DOHH2 (cell line): Measurements from ENCODE around the gene GTSE1.

Source experiments
- H3F3A ChIP-seq: fragments of 200-600 bp; sonication (generic), shearing (Covaris generic); 2 replicates; pipeline ENCODE4 v1.6.0; 2016; ENCODE audit warnings: antibody characterized with exemption, mild to moderate bottlenecking; ENCODE audit not compliant: control insufficient read depth, insufficient read depth
- H3K27ac ChIP-seq: fragments of 200-600 bp; sonication (generic); 2 replicates; pipeline ENCODE4 v1.5.1; 2014; ENCODE audit warnings: low read depth, mild to moderate bottlenecking, low read length, moderate library complexity
- H3K27me3 ChIP-seq: fragments of 200-600 bp; sonication (generic); 2 replicates; pipeline ENCODE4 v1.6.1; 2014; ENCODE audit warnings: mild to moderate bottlenecking, low read length, mixed read lengths; ENCODE audit not compliant: control insufficient read depth
- H3K36me3 ChIP-seq: fragments of 200-600 bp; sonication (generic); 2 replicates; pipeline ENCODE4 v1.6.1; 2014; ENCODE audit warnings: mild to moderate bottlenecking, low read length, moderate library complexity, mixed read lengths; ENCODE audit not compliant: control insufficient read depth
- H3K4me1 ChIP-seq: fragments of 200-600 bp; sonication (generic); 2 replicates; pipeline ENCODE4 v1.6.1; 2014; ENCODE audit warnings: mild to moderate bottlenecking, low read length, mixed read lengths; ENCODE audit not compliant: control insufficient read depth
- H3K4me2 ChIP-seq: fragments of 200-600 bp; sonication (generic); 2 replicates; pipeline ENCODE4 v1.6.0; 2014; ENCODE audit warnings: mild to moderate bottlenecking, low read length, moderate library complexity
- H3K4me3 ChIP-seq: fragments of 200-600 bp; sonication (generic); 2 replicates; pipeline ENCODE4 v1.5.1; 2014; ENCODE audit warnings: mild to moderate bottlenecking, low read length, mixed read lengths
- H3K79me2 ChIP-seq: fragments of 200-600 bp; sonication (generic); 2 replicates; pipeline ENCODE4 v1.6.1; 2014; ENCODE audit warnings: mild to moderate bottlenecking, low read length, mixed read lengths; ENCODE audit not compliant: control insufficient read depth
- H3K9me2 ChIP-seq: fragments of 200-600 bp; sonication (generic); replicated peaks from 2 replicates; pipeline ENCODE4 v1.6.1; 2014; ENCODE audit warnings: mild to moderate bottlenecking, low read length, mixed read lengths; ENCODE audit not compliant: control insufficient read depth
- H3K9me3 ChIP-seq: fragments of 200-600 bp; sonication (generic); 2 replicates; pipeline ENCODE4 v1.6.1; 2014; ENCODE audit warnings: antibody characterized with exemption, low read length, mixed read lengths; ENCODE audit not compliant: control insufficient read depth, insufficient read depth
- H4K20me1 ChIP-seq: fragments of 200-600 bp; sonication (generic); 2 replicates; pipeline ENCODE4 v1.6.0; 2014; ENCODE audit warnings: low read depth, mild to moderate bottlenecking, antibody characterized with exemption, low read length, moderate library complexity; ENCODE audit not compliant: control insufficient read depth, insufficient read depth
- EZH2phosphoT487 ChIP-seq: fragments of 200-600 bp; sonication (generic); IDR thresholded peaks from 2 replicates; pipeline ENCODE4 v1.6.1; 2017; ENCODE audit warnings: borderline replicate concordance, mild to moderate bottlenecking, antibody characterized with exemption, low read length, moderate library complexity, mixed read lengths
- TF ChIP-seq, protein P1 (sequence below): fragments of 200-600 bp; sonication (generic); IDR thresholded peaks from one replicate; pipeline ENCODE4 v1.5.1; 2014; ENCODE audit warnings: antibody characterized with exemption, mild to moderate bottlenecking, low read depth, low read length; ENCODE audit not compliant: poor library complexity, severe bottlenecking

Gene GTSE1

GRCh38 chr22:46376111-46376510, 79.4 kb downstream of the GTSE1 start:
- Histone ChIP-seq H4K20me1 (no peaks in the 10 kb centered on the region), H3K4me1 (no peaks in the 10 kb centered on the region), H3K4me3 (no peak overlapping the region), H3K79me2 (no peaks in the 10 kb centered on the region), H3K36me3 (no peaks in the 10 kb centered on the region), H3K9me2 (no peaks in the 10 kb centered on the region), H3K4me2 (no peak overlapping the region), H3F3A (no peaks in the 10 kb centered on the region), H3K27me3 (no peaks in the 10 kb centered on the region), H3K9me3 (peaks cover 8% of the 10 kb centered on the region; the same call in 1 of the 2 replicates), H3K27ac (no peak overlapping the region)
- TF ChIP-seq, protein P1, sequence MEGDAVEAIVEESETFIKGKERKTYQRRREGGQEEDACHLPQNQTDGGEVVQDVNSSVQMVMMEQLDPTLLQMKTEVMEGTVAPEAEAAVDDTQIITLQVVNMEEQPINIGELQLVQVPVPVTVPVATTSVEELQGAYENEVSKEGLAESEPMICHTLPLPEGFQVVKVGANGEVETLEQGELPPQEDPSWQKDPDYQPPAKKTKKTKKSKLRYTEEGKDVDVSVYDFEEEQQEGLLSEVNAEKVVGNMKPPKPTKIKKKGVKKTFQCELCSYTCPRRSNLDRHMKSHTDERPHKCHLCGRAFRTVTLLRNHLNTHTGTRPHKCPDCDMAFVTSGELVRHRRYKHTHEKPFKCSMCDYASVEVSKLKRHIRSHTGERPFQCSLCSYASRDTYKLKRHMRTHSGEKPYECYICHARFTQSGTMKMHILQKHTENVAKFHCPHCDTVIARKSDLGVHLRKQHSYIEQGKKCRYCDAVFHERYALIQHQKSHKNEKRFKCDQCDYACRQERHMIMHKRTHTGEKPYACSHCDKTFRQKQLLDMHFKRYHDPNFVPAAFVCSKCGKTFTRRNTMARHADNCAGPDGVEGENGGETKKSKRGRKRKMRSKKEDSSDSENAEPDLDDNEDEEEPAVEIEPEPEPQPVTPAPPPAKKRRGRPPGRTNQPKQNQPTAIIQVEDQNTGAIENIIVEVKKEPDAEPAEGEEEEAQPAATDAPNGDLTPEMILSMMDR, result no peak
- no peak for TF ChIP-seq EZH2phosphoT487

GRCh38 chr22:46376908-46377524, 80.3 kb downstream of the GTSE1 start:
- Histone ChIP-seq H3K9me3 (peaks cover 8% of the 10 kb centered on the region; the same call in 1 of the 2 replicates), H3K27ac (no peak overlapping the region), H3K9me2 (no peaks in the 10 kb centered on the region), H3K27me3 (no peaks in the 10 kb centered on the region), H4K20me1 (no peaks in the 10 kb centered on the region), H3K4me3 (no peak overlapping the region), H3F3A (no peaks in the 10 kb centered on the region), H3K36me3 (no peaks in the 10 kb centered on the region), H3K4me2 (no peak overlapping the region), H3K4me1 (no peaks in the 10 kb centered on the region), H3K79me2 (no peaks in the 10 kb centered on the region)
- TF ChIP-seq, protein P1, result no peak
- TF ChIP-seq EZH2phosphoT487, result no peak

DNA sequence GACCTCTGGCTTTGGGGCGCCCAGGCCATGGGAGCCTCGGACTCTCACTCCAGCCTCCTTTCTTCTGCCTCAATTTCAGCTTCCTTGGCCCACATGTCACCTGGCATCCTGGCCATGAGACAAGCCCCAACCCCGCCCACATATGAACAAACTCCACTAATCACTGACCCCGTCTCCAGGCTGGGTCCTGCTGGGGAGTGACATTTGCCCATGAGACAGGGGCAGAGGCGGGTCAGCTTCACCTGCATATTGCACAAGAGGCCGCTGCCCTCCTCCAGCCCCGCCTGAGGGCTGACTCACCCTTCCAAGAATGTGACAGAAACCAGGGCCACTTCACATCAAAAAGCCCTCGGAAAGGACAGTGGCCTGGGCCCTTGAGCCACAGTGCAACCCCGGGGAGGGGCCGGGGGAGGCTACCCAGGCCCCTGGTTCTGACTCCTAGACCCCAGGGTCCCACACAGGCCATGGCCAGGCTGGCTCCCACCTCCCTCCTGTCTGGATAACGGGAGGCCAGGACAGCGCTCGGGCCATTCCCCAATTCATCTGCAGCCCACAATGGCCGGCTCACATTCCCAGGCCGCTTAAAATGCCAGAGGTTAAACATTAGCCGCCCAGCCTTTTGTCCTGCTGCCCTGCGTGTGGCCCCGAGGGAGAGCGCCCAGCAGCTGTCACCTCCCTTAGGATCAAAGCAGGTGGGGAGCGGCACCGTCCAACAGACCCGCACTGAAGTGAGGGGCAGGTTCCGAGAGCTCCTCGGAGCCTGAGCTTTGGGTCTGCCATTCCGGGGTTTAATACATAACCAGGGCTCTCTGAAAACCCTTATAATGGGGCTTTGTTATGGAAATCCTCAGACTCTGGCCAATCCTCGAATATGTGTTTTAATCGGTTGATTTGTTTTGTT, 81.1 kb downstream of the GTSE1 start:
- no peak for TF ChIP-seq EZH2phosphoT487
- TF ChIP-seq, protein P1, result no peak
- no peaks in the 10 kb centered on the region for H3K27me3 ChIP-seq
- H4K20me1 ChIP-seq, result no peaks in the 10 kb centered on the region
- no peaks in the 10 kb centered on the region for H3K36me3 ChIP-seq
- peaks cover 8% of the 10 kb centered on the region; the same call in 1 of the 2 replicates for H3K9me3 ChIP-seq
- H3K4me2 ChIP-seq, result no peak overlapping the region
- H3K27ac ChIP-seq, result no peak overlapping the region
- H3K79me2 ChIP-seq, result no peaks in the 10 kb centered on the region
- H3K4me1 ChIP-seq, result no peaks in the 10 kb centered on the region
- no peak overlapping the region for H3K4me3 ChIP-seq
- H3K9me2 ChIP-seq, result no peaks in the 10 kb centered on the region
- no peaks in the 10 kb centered on the region for H3F3A ChIP-seq
